Peyer's patch (tissue), 4 donors: Measurements from ENCODE around the gene FOXP2.

ENCODE experiments used
- CTCF ChIP-seq, 6 experiments: fragments of 450-650 bp in 4 of 6; fragments of 200-600 bp in 2 of 6; sonication (generic) in 1 of 6; IDR thresholded peaks; one replicate each; pipeline ENCODE4 v1.5.1; 2017 to 2019; ENCODE audit warnings: antibody characterized with exemption in 6 of 6, mild to moderate bottlenecking in 3 of 6, moderate library complexity in 1 of 6
- POLR2A ChIP-seq, 2 donors: fragments of 450-650 bp; IDR thresholded peaks; one replicate each; pipeline ENCODE4 v1.5.1; 2017; ENCODE audit warnings: antibody characterized with exemption in 2 of 2, mild to moderate bottlenecking in 2 of 2, moderate library complexity in 2 of 2

- no peak for TF ChIP-seq POLR2A (IDR thresholded peaks at IDR 0.05)
- no peak for TF ChIP-seq CTCF (IDR thresholded peaks at IDR 0.05)
Observed at GRCh38 chr7:114478384-114478783, 63.8 kb downstream of the FOXP2 start.
